CD4-positive, CD25-positive, alpha-beta regulatory T cell (primary cell): Measurements from ENCODE around the gene WNT4. TPM values are rescaled to one million over a fixed set of nuclear protein-coding genes. Genes with fewer than 3 reads are reported as not detected.
A peak's percentile ranks its signal among the peaks of the same experiment; 100 is the strongest.

ENCODE experiments used
- ATAC-seq, 2 donors: fragments of 150-1000 bp; cut with Tn5 transposase; one replicate each; pipeline ENCODE4 v1.10.0; 2021; ENCODE audit warnings: low read depth in 2 of 2, moderate number of reproducible peaks in 2 of 2, moderate library complexity in 1 of 2
- DNase-seq, 3 donors: peaks; one replicate each; pipeline versions ENCODE4 v3.0.0 to v3.0.0-alpha.2; 2012 to 2022; ENCODE audit warnings: mixed read lengths in 1 of 3
- H3K27ac ChIP-seq: one replicate; pipeline ENCODE4 v1.7.0; 2013; ENCODE audit warnings: mild to moderate bottlenecking, low read length; ENCODE audit not compliant: insufficient read depth, poor library complexity, severe bottlenecking
- H3K27me3 ChIP-seq: one replicate; pipeline ENCODE4 v1.7.0; 2013; ENCODE audit warnings: low read length; ENCODE audit not compliant: control insufficient read depth, insufficient read depth
- H3K36me3 ChIP-seq: one replicate; pipeline ENCODE4 v1.7.0; 2013; ENCODE audit warnings: mild to moderate bottlenecking, low read length, moderate library complexity; ENCODE audit not compliant: control insufficient read depth, insufficient read depth
- H3K4me1 ChIP-seq: 2 replicates; pipeline ENCODE4 v1.7.0; 2013; ENCODE audit warnings: mild to moderate bottlenecking, low read length; ENCODE audit not compliant: insufficient read depth, control insufficient read depth, poor library complexity, severe bottlenecking
- H3K4me3 ChIP-seq: one replicate; pipeline ENCODE4 v1.7.0; 2013; ENCODE audit warnings: low read depth, mild to moderate bottlenecking, low read length, moderate library complexity
- H3K9me3 ChIP-seq, 2 experiments: 1 replicate in 1 of 2; 2 replicates in 1 of 2; pipeline ENCODE4 v1.7.0; 2013; ENCODE audit warnings: low read length in 2 of 2, mild to moderate bottlenecking in 1 of 2, moderate library complexity in 1 of 2; ENCODE audit not compliant: control insufficient read depth in 2 of 2
- H3K27ac Mint-ChIP-seq, 3 donors: one replicate each; pipeline ENCODE4 v1.8.0; 2020 to 2022; ENCODE audit warnings: mild to moderate bottlenecking in 3 of 3, mixed read lengths in 3 of 3, moderate library complexity in 2 of 3
- H3K27me3 Mint-ChIP-seq: one replicate; pipeline ENCODE4 v1.8.0; 2022; ENCODE audit warnings: mild to moderate bottlenecking, mixed read lengths
- H3K36me3 Mint-ChIP-seq: one replicate; pipeline ENCODE4 v1.8.0; 2020; ENCODE audit warnings: mixed read lengths
- H3K4me1 Mint-ChIP-seq, 4 donors: one replicate each; pipeline ENCODE4 v1.8.0; 2020 to 2022; ENCODE audit warnings: mixed read lengths in 4 of 4, mild to moderate bottlenecking in 1 of 4
- H3K4me3 Mint-ChIP-seq, 4 donors: one replicate each; pipeline ENCODE4 v1.8.0; 2020 to 2022; ENCODE audit warnings: mild to moderate bottlenecking in 4 of 4, mixed read lengths in 4 of 4, moderate library complexity in 3 of 4
- H3K9me3 Mint-ChIP-seq, 7 donors: one replicate each; pipeline ENCODE4 v1.8.0; 2020 to 2022; ENCODE audit warnings: mixed read lengths in 7 of 7, mild to moderate bottlenecking in 3 of 7, moderate library complexity in 2 of 7
- polyA plus RNA-seq, 4 donors: library from polyadenylated mRNA; unstranded; fragments of 300-500 nt; fragmentation: Illumina TruSeq; gene quantifications; one replicate each; pipeline ENCODE4 v1.2.3, GENCODE V29; 2021
- total RNA-seq: library from RNA; stranded (reverse); gene quantifications from one replicate; pipeline ENCODE4 v1.2.3, GENCODE V29; 2022

Gene WNT4
- total and polyA plus RNA-seq, 5 donors from 2014 or later, result 0.06 to 0.13 TPM; not detected in 3

DNA sequence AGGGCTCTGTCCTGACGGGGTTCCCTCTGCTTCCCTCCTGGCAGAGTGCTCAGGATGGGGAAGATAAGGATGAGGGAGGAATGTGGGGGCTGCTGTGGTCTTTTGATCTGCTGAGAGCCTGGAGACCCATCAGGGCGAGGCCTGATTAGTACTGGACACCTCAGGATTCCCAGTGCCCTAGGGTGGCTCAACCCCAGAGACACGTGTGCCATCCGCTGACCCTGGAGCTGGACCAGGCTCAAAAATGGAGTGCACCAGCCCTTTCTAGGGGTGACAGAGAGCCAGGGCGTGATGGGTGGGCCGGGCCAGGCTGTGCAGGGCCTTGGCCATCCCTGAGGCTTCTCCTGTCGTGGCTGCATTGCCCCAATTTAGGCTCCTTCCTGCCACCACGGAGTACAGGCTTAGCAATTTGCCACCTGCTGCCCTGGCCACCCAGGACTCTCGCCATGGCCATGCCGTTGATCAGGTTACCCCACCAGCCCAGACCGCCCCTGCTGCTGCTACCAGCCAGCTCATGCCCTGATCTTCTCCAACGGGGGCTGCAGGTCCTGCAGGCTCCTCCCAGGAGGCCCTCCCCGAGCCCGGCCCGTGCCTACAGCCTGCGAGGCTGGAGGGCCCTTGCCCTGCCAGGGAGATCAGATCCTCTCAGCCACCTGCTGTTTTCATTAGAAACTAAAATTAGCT lies 9.5 kb downstream of the WNT4 start:
- ATAC-seq, result no peak
- Histone ChIP-seq H3K9me3 (no peaks in the 10 kb centered on the region), H3K36me3 (no peaks in the 10 kb centered on the region), H3K4me3 (no peak overlapping the region), H3K4me1 (no peaks in the 10 kb centered on the region), H3K27ac (no peak overlapping the region), H3K27me3 (no peaks in the 10 kb centered on the region)
- Mint-ChIP-seq H3K27ac (peak overlapping the region in 1 of 3 donors; percentile 14), H3K36me3 (peaks cover 3% of the 10 kb centered on the region), H3K9me3 (no peaks in the 10 kb centered on the region), H3K4me3 (no peak overlapping the region), H3K27me3 (peaks cover 13% of the 10 kb centered on the region), H3K4me1 (no peaks in the 10 kb centered on the region)
- DNase-seq, result no peak

DNA sequence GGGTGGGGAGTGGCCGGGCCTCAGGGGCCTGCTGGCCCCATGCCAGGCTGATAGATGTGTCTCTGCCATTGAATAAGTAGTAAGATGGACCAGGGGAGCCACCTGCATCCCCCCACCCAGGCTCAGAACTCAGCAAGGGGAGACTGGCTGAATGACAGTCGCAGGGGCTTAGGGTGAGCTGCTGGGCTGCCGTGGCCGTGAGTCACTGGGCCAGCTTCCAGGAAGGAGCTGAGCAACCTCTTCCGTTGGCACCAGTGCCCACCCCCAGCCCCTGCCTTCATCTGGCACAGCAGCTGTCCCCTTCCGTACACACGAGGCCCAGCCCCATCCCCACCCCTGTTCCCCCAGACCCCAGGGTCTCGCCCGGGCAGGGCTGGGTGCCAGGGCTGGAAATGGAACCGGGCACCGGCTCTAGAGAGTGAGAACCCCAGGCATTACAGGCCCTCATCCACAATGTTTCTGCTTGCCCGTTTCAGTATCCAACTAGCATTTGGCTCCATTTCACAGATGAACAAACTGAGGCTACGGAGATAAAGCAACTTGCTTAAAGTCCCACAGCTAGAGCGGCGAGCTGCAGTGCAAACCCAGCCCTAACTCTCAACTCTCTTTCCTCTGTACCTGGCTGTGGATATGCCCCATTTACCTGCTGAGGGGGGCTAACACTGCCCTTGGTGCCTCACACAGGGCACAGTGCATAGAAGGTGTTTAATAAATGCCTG lies 10.2 kb downstream of the WNT4 start:
- ATAC-seq, result no peak
- Mint-ChIP-seq H3K27ac (peak overlapping the region in 1 of 3 donors; percentile 14), H3K27me3 (peaks cover 7% of the 10 kb centered on the region), H3K4me3 (no peak overlapping the region), H3K36me3 (peaks cover 3% of the 10 kb centered on the region), H3K4me1 (peaks cover 0 to 3% (median 0%) of the 10 kb centered on the region in 4 donors), H3K9me3 (no peaks in the 10 kb centered on the region)
- H3K27ac ChIP-seq, result no peak overlapping the region
- H3K4me1 ChIP-seq, result no peaks in the 10 kb centered on the region
- H3K27me3 ChIP-seq, result no peaks in the 10 kb centered on the region
- no peaks in the 10 kb centered on the region for H3K9me3 ChIP-seq
- DNase-seq, result no peak
- no peaks in the 10 kb centered on the region for H3K36me3 ChIP-seq
- no peak overlapping the region for H3K4me3 ChIP-seq

DNA sequence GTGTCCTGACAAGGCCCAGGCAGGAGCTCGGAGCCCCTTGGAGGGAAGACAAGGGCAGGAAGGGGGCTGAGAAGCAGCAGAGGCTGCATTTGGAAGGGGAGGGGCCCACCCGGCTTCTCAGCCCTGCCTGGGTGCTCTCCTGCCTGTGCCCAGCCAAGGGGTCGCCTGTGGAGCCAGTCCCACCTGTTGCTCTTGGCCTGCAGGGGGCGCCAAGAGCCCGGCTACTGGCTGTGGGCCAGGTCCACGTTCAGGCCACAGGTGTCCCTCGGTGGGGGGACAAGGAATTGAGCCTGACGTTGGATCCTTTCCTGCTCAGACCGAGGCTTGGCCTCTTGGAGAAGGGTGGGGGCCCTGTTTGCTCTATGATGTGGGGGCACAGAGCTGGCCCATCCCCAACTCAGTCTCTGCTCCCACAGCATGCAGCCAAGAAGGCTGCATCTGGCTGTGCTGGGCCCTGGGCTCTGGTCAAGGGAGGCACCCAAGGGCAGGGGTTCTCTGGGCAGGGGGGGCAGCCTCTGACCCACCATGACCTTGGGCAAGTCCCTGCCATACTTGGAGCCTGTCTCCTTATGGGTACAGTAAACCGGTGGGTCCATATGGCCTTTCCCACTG lies 10.9 kb downstream of the WNT4 start:
- Mint-ChIP-seq H3K27me3 (peaks cover 4% of the 10 kb centered on the region), H3K9me3 (no peaks in the 10 kb centered on the region), H3K27ac (no peak overlapping the region), H3K4me3 (no peak overlapping the region), H3K4me1 (peaks cover 0 to 7% (median 0%) of the 10 kb centered on the region in 4 donors), H3K36me3 (peaks cover 3% of the 10 kb centered on the region)
- DNase-seq, result peak; percentile 21 to 50 (median 26)
- H3K4me1 ChIP-seq, result no peaks in the 10 kb centered on the region
- no peaks in the 10 kb centered on the region for H3K36me3 ChIP-seq
- H3K27me3 ChIP-seq, result no peaks in the 10 kb centered on the region
- no peaks in the 10 kb centered on the region for H3K9me3 ChIP-seq
- peak in 1 of 2 donors; percentile 47 for ATAC-seq
- H3K4me3 ChIP-seq, result no peak overlapping the region
- no peak overlapping the region for H3K27ac ChIP-seq

DNA sequence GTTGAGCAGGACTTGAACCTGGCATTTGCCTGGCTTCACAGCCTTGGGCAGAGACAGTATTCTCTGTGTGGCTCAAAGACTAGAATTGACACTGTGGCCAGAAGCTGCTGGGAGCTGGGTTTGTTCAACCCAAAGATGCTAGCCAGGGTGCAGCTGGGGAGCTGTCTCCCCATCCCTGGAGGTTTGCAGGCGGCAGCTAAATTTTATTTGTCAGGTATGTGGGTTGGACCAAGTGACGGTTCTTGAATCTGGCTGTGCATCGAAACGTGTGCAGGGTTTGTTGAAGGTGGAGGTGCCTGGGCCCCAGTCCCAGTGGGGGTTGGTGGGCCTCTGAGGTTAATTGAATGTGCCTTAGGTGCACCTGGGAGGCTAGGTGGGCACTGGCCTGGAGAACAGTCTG lies 11.8 kb downstream of the WNT4 start:
- H3K4me1 ChIP-seq, result no peaks in the 10 kb centered on the region

DNA sequence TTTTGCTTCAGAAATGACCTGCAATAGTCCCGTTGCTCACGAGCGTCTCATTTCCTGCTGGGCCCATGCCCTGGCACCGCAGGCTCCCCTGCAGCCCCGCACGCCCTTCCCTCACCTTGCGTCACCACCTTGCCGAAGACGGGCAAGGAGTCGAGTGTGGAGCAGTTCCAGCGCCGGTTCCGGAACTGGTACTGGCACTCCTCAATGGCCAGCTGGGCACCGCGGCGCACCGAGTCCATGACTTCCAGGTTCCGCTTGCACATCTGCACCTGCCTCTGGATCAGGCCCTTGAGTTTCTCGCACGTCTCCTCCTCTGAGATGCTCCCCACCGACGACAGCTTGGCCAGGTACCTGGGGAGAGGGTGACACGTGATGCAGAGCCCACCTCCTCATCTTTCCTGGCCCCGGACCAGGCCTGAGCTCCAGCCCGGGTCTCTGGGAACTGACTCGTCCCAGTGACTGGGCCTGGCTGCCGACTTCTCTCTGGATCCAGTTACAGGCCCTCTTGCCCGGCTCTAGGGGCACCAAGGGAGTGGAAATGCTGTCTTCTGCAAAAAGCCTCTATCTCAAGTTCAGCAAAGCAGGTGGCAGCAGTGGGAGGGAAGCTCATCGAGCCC lies 13.3 kb downstream of the WNT4 start:
- H3K27me3 ChIP-seq, result no peaks in the 10 kb centered on the region
- no peaks in the 10 kb centered on the region for H3K36me3 ChIP-seq
- H3K4me3 ChIP-seq, result no peak overlapping the region
- H3K4me1 ChIP-seq, result no peaks in the 10 kb centered on the region
- peaks cover 4% of the 10 kb centered on the region for H3K27me3 Mint-ChIP-seq
- peaks cover 3% of the 10 kb centered on the region for H3K36me3 Mint-ChIP-seq
- H3K4me1 Mint-ChIP-seq, result peaks cover 0 to 7% (median 0%) of the 10 kb centered on the region in 4 donors
- DNase-seq (no peak), ATAC-seq (no peak)
- no peak overlapping the region for H3K27ac Mint-ChIP-seq
- H3K27ac ChIP-seq, result no peak overlapping the region
- no peaks in the 10 kb centered on the region for H3K9me3 ChIP-seq
- H3K9me3 Mint-ChIP-seq, result no peaks in the 10 kb centered on the region
- no peak overlapping the region for H3K4me3 Mint-ChIP-seq

More for the DNA sequence above, 11.8 kb downstream of the WNT4 start:
- no peaks in the 10 kb centered on the region for H3K27me3 ChIP-seq
- Mint-ChIP-seq H3K36me3 (peaks cover 3% of the 10 kb centered on the region), H3K9me3 (no peaks in the 10 kb centered on the region), H3K4me1 (peaks cover 0 to 7% (median 0%) of the 10 kb centered on the region in 4 donors), H3K27me3 (peaks cover 4% of the 10 kb centered on the region), H3K4me3 (no peak overlapping the region), H3K27ac (no peak overlapping the region)
- H3K36me3 ChIP-seq, result no peaks in the 10 kb centered on the region
- DNase-seq (no peak), ATAC-seq (no peak)
- no peaks in the 10 kb centered on the region for H3K9me3 ChIP-seq
- no peak overlapping the region for H3K4me3 ChIP-seq
- no peak overlapping the region for H3K27ac ChIP-seq

DNA sequence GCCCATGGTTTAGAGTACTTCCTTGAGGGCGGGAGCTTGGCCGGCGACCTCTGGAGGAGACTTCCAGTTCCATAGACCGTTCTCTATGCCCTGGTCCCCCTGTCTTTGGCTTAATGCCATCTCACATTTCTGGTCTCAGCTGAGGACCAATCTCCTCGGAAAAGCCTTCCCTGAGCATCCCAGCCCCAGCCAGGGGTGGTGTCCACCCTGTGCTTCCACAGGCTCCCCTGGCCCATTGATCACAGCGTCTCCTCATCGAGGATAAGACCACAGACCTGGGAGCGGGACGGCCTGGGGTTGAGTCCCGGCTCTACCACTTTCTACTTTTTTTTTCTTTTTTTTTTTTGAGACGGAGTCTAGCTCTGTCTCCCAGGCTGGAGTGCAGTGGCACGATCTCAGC lies 14.5 kb downstream of the WNT4 start:
- H3K36me3 Mint-ChIP-seq, result peaks cover 3% of the 10 kb centered on the region
- ATAC-seq, result no peak

DNA sequence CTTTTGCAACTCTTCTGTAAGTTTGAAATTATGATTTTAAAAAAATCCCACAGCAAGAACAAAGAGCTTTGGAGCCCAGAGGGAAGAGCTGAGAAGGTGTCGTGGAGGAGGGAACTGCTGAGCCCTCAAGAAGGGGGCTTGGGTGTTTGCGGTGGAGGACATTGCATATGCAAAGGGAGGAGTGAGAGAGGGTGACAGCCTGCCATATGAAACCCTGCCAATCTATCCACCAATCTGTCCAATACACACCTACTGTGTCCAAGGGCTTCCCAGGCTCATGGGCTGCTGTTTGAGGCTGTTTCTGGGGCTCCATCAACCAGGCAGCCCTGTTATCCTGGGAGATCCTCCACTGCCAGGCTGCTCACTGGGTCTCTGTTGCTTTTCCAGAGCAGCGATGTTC lies 15.2 kb downstream of the WNT4 start:
- Mint-ChIP-seq H3K27me3 (peaks cover 4% of the 10 kb centered on the region), H3K36me3 (peaks cover 3% of the 10 kb centered on the region), H3K4me1 (peaks cover 0 to 7% (median 0%) of the 10 kb centered on the region in 4 donors), H3K9me3 (no peaks in the 10 kb centered on the region), H3K27ac (no peak overlapping the region), H3K4me3 (no peak overlapping the region)
- Histone ChIP-seq H3K4me1 (no peaks in the 10 kb centered on the region), H3K27ac (no peak overlapping the region), H3K4me3 (no peak overlapping the region), H3K36me3 (no peaks in the 10 kb centered on the region), H3K27me3 (no peaks in the 10 kb centered on the region), H3K9me3 (no peaks in the 10 kb centered on the region)
- ATAC-seq (no peak), DNase-seq (no peak)

More for the DNA sequence above, 14.5 kb downstream of the WNT4 start:
- H3K9me3 Mint-ChIP-seq, result no peaks in the 10 kb centered on the region
- H3K4me3 ChIP-seq, result no peak overlapping the region
- no peak overlapping the region for H3K27ac ChIP-seq
- H3K4me3 Mint-ChIP-seq, result no peak overlapping the region
- no peaks in the 10 kb centered on the region for H3K27me3 ChIP-seq
- H3K27ac Mint-ChIP-seq, result no peak overlapping the region
- H3K9me3 ChIP-seq, result no peaks in the 10 kb centered on the region
- H3K4me1 Mint-ChIP-seq, result peaks cover 0 to 7% (median 0%) of the 10 kb centered on the region in 4 donors
- no peak for DNase-seq
- H3K27me3 Mint-ChIP-seq, result peaks cover 4% of the 10 kb centered on the region
- H3K36me3 ChIP-seq, result no peaks in the 10 kb centered on the region
- H3K4me1 ChIP-seq, result no peaks in the 10 kb centered on the region
